Measurements from ENCODE around the gene DNAH7. TPM values are rescaled to one million over a fixed set of nuclear protein-coding genes. Genes with fewer than 3 reads are reported as not detected.

The DNAH7 gene
- total and polyA plus RNA-seq, 3 donors from 2014 or later: 14.9 to 27.1 (median 25.8) TPM

GRCh38 chr2:196067088-196067382 lies 1.6 kb downstream of the DNAH7 start:
- 15 to 23% methylated on average over 3 of the region's 3 CpGs for WGBS, 2 donors
- Histone ChIP-seq H3K4me1 (peaks cover 6% of the 10 kb centered on the region), H3K27me3 (no peaks in the 10 kb centered on the region), H3K9me3 (no peaks in the 10 kb centered on the region), H3K4me3 (no peak overlapping the region), H3K27ac (no peak overlapping the region), H3K36me3 (ENCODE audit: low read depth, missing control alignments) (no peaks in the 10 kb centered on the region)
- TF ChIP-seq POLR2A (IDR thresholded peaks at IDR 0.05) (no peak), CTCF (IDR thresholded peaks at IDR 0.05) (no peak)
- intact Hi-C loops (cut with DNase I; ENCODE audit: low total_unique reads): no loop called here
- DNase-seq: no peak

GRCh38 chr2:196066291-196067087 lies 2.1 kb downstream of the DNAH7 start:
- intact Hi-C loops (cut with DNase I; ENCODE audit: low total_unique reads): no loop called here
- H3K36me3 ChIP-seq (ENCODE audit: low read depth, missing control alignments): no peaks in the 10 kb centered on the region
- H3K4me3 ChIP-seq: no peak overlapping the region
- DNase-seq: no peak
- peaks cover 6% of the 10 kb centered on the region for H3K4me1 ChIP-seq
- H3K9me3 ChIP-seq: no peaks in the 10 kb centered on the region
- no peaks in the 10 kb centered on the region for H3K27me3 ChIP-seq
- TF ChIP-seq CTCF (IDR thresholded peaks at IDR 0.05) (peak; percentile 8 to 50 (median 47)), POLR2A (IDR thresholded peaks at IDR 0.05) (no peak)
- H3K27ac ChIP-seq: no peak overlapping the region
- WGBS, 2 donors: 43 to 50% methylated on average over 3 of the region's 3 CpGs

- intact Hi-C loops (cut with DNase I; ENCODE audit: low total_unique reads): no loop called here
- Histone ChIP-seq H3K36me3 (ENCODE audit: low read depth, missing control alignments) (no peaks in the 10 kb centered on the region), H3K4me1 (peaks cover 6% of the 10 kb centered on the region), H3K4me3 (no peak overlapping the region), H3K27ac (no peak overlapping the region), H3K27me3 (no peaks in the 10 kb centered on the region), H3K9me3 (no peaks in the 10 kb centered on the region)
- TF ChIP-seq CTCF (IDR thresholded peaks at IDR 0.05) (no peak), POLR2A (IDR thresholded peaks at IDR 0.05) (no peak)
- 80 to 90% methylated on average over 5 of the region's 5 CpGs for WGBS, 2 donors
- DNase-seq: no peak
Observed at GRCh38 chr2:196063773-196064172, 4.9 kb downstream of the DNAH7 start.

- Histone ChIP-seq H3K36me3 (ENCODE audit: low read depth, missing control alignments) (no peaks in the 10 kb centered on the region), H3K27ac (no peak overlapping the region), H3K4me1 (no peaks in the 10 kb centered on the region), H3K27me3 (no peaks in the 10 kb centered on the region), H3K9me3 (no peaks in the 10 kb centered on the region), H3K4me3 (no peak overlapping the region)
- TF ChIP-seq CTCF (IDR thresholded peaks at IDR 0.05): no peak
- TF ChIP-seq POLR2A (IDR thresholded peaks at IDR 0.05): no peak
- no peak for DNase-seq
- intact Hi-C loops (cut with DNase I; ENCODE audit: low total_unique reads): no loop called here
- WGBS, 2 donors: 77 to 87% methylated on average over 3 of the region's 3 CpGs
Observed at GRCh38 chr2:196059491-196059960, 9.1 kb downstream of the DNAH7 start.

- no peak for DNase-seq
- WGBS, 2 donors: 64 to 89% methylated on average over 2 of the region's 2 CpGs
- Histone ChIP-seq H3K4me3 (no peak overlapping the region), H3K36me3 (ENCODE audit: low read depth, missing control alignments) (no peaks in the 10 kb centered on the region), H3K4me1 (no peaks in the 10 kb centered on the region), H3K9me3 (no peaks in the 10 kb centered on the region), H3K27me3 (no peaks in the 10 kb centered on the region), H3K27ac (no peak overlapping the region)
- intact Hi-C loops (cut with DNase I; ENCODE audit: low total_unique reads): no loop called here
- TF ChIP-seq POLR2A (IDR thresholded peaks at IDR 0.05) (no peak), CTCF (IDR thresholded peaks at IDR 0.05) (no peak)
Observed at GRCh38 chr2:196054631-196055030, 14.0 kb downstream of the DNAH7 start.

Measured in testis (tissue), 3 donors.